Measurements from ENCODE around the gene ZNF846.

DNA sequence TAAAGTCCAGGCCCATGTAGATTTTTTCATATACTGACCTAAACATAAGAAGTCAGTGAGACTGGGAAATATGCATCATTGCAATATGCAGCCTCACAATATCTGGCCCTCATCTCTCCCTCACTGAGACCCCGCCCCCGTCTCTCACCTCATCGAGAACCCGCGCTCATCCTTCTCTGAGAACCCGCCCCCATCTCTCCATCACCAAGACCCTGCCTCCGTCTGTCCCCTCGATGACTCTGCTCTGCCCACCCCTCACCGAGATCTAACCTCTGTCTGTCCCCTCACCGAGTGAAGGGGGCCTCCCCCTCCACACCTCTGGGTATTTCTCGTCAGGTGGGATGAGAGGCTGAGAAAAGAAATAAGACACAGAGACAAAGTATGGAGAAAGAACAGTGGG is 20.5 kb upstream of the ZNF846 start:
- TF ChIP-seq, protein P1, sequence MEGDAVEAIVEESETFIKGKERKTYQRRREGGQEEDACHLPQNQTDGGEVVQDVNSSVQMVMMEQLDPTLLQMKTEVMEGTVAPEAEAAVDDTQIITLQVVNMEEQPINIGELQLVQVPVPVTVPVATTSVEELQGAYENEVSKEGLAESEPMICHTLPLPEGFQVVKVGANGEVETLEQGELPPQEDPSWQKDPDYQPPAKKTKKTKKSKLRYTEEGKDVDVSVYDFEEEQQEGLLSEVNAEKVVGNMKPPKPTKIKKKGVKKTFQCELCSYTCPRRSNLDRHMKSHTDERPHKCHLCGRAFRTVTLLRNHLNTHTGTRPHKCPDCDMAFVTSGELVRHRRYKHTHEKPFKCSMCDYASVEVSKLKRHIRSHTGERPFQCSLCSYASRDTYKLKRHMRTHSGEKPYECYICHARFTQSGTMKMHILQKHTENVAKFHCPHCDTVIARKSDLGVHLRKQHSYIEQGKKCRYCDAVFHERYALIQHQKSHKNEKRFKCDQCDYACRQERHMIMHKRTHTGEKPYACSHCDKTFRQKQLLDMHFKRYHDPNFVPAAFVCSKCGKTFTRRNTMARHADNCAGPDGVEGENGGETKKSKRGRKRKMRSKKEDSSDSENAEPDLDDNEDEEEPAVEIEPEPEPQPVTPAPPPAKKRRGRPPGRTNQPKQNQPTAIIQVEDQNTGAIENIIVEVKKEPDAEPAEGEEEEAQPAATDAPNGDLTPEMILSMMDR (IDR thresholded peaks at IDR 0.05; ENCODE audit: low read depth, low read length) = no peak
- TF ChIP-seq, protein P2, sequence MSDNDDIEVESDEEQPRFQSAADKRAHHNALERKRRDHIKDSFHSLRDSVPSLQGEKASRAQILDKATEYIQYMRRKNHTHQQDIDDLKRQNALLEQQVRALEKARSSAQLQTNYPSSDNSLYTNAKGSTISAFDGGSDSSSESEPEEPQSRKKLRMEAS (IDR thresholded peaks at IDR 0.05; ENCODE audit: low read depth, low read length) = no peak
- TF ChIP-seq POLR2A (IDR thresholded peaks at IDR 0.05; ENCODE audit: extremely low read depth, insufficient read length) (no peak), MYC (IDR thresholded peaks at IDR 0.05; ENCODE audit: low read depth, low read length) (no peak)
